C4-2B (cell line): Measurements from ENCODE around the gene DOCK6.

Experiments
- CTCF ChIP-seq: fragments of 450-650 bp; conservative IDR thresholded peaks from 2 replicates; pipeline ENCODE4 v1.5.1; 2017; ENCODE audit warnings: mild to moderate bottlenecking
- ZFX ChIP-seq: fragments of 450-650 bp; IDR thresholded peaks from 2 replicates; pipeline ENCODE4 v1.6.1; 2017

- TF ChIP-seq CTCF (no peak), ZFX (no peak)
Measured at GRCh38 chr19:11251650-11252314, 10.5 kb downstream of the DOCK6 start.
